AG09309 (cell line): Measurements from ENCODE around the gene RBP5.

Experiments
- DNase-seq: peaks from one replicate; pipeline ENCODE4 v3.0.0-alpha.2; 2010; ENCODE audit warnings: low read depth
- H3K4me3 ChIP-seq: 2 replicates; pipeline ENCODE4 v1.5.1; 2011; ENCODE audit warnings: mild to moderate bottlenecking, low read depth, low read length, moderate library complexity; ENCODE audit not compliant: control insufficient read depth
- CTCF ChIP-seq: IDR thresholded peaks from 2 replicates; pipeline ENCODE4 v1.5.1; 2011; ENCODE audit warnings: mild to moderate bottlenecking, low read depth, low read length, inconsistent platforms; ENCODE audit not compliant: insufficient read depth, control insufficient read depth; ENCODE audit errors: missing control alignments

The RBP5 gene

DNA sequence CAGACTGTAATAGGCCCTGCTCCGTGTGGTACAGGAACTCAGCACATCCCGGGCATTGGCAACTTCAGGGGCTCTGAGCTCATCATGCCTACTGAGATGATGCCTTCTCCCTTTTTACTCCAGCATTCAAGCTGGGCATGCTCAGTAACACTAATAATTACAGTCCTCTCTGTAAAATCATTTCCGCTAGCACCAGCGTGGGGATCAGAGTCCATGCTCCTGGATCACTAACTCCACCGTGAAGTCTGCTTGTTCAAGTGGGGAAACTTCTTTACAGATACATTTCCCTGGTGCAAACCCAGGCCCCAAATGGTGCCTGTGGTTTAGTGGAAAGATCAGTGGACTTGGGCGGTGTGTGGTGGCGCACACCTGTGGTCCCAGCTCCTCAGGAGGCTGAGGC lies 18.2 kb upstream of the RBP5 start:
- no peak for DNase-seq
- no peak overlapping the region for H3K4me3 ChIP-seq
- TF ChIP-seq CTCF, result no peak

DNA sequence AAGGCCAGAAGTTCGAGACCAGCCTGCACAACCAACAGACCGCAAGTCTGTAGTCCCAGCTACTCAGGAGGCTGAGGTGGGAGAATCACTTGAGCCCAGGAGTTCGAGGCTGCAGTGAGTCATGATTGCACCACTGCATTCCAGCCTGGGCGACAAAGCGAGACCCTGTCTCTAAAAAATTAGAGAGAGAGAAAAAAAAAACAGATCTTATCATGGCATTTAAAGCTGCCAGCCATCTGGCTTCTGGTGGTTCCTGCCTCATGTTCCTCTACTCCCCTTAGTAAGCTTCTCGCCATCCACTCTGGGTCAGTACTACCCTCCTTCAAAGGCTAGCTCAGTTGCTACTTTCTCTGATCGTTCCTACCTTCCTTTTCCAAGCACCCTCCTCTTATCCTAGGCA lies 17.5 kb upstream of the RBP5 start:
- no peak for TF ChIP-seq CTCF
- no peak overlapping the region for H3K4me3 ChIP-seq
- DNase-seq, result no peak

GRCh38 chr12:7145671-7146070 lies 17.0 kb upstream of the RBP5 start:
- DNase-seq, result no peak
- no peak for TF ChIP-seq CTCF
- H3K4me3 ChIP-seq, result no peak overlapping the region

DNA sequence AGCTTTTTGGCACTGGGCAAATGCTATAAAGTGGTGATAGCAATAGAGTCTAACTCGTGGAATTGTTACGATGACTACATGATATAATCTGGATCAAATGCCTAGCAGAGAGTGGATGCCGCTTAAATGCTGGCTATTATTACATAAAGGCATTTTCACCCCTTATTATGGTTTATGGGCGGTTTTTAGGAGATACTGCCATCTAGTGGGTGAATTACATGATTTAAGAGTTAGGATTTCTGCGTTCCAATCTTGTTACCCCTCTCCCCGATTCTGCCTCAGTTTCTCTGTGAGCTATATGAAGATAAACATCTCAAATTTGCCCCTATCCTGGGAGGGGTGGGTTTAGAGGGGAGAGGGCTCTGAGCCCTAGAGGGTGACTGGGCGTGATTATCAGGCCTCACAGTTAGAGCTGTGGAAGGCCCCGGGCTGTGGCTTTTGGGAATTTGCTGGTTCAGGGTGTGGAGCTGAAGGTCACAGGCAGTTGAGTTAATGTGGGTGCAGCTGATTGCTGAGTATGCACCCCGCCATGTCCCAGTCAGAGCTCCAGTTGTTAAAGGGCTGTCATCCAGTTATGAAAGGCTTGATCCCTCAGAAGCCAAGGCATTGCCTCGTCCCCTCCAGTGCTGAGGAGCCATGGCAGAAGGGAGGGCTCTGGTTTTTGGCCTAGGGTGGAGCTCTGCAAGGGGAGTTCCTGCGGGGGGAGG lies 15.9 kb upstream of the RBP5 start:
- no peak overlapping the region for H3K4me3 ChIP-seq
- peak; percentile 50 for TF ChIP-seq CTCF
- no peak for DNase-seq

GRCh38 chr12:7143564-7143963 lies 14.9 kb upstream of the RBP5 start:
- DNase-seq, result no peak
- no peak for TF ChIP-seq CTCF

DNA sequence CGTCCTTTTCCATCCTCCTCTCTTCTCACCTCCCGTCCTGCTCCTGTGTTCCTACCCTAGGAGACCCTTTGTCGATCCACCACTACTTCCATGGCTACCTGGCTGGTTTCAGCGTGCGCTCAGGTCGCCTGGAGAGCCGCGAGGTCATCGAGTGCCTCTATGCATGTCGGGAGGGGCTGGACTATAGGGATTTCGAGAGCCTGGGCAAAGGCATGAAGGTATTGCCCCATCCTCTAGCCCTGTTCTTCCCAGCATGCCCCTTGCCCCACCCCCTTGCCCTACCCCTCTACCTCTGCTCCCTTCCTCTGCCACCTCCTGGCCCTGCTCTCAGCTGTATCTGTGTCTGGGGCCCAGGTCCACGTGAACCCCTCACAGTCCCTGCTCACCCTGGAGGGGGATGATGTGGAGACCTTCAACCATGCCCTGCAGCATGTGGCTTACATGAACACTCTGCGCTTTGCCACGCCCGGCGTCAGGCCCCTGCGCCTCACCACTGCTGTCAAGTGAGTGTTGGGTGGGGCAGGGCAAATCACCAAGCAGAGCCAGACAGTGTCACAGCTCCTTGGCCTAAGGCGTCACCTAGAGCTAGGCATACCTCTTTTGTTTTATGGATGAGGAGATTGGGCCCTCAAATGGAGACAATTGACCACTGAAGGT lies 14.2 kb upstream of the RBP5 start:
- no peak for TF ChIP-seq CTCF
- no peak for DNase-seq
- no peak overlapping the region for H3K4me3 ChIP-seq

More at GRCh38 chr12:7143564-7143963, 14.9 kb upstream of the RBP5 start:
- H3K4me3 ChIP-seq, result no peak overlapping the region
